ENCODE data around the gene EIF3J.

The EIF3J gene

GRCh38 chr15:44532689-44533088, 4.3 kb upstream of the EIF3J start:
- no peak overlapping the region for H3K27ac ChIP-seq
- TF ChIP-seq CTCF (conservative IDR thresholded peaks at IDR 0.05) (peak; percentile 61), ZFX (IDR thresholded peaks at IDR 0.05) (no peak)

GRCh38 chr15:44535092-44535491, 1.9 kb upstream of the EIF3J start:
- peak overlapping the region; percentile 98; the same call in 1 of the 2 replicates for H3K27ac ChIP-seq
- TF ChIP-seq CTCF (conservative IDR thresholded peaks at IDR 0.05), result no peak
- no peak for TF ChIP-seq ZFX (IDR thresholded peaks at IDR 0.05)

- TF ChIP-seq CTCF (conservative IDR thresholded peaks at IDR 0.05), result no peak
- no peak for TF ChIP-seq ZFX (IDR thresholded peaks at IDR 0.05)
- H3K27ac ChIP-seq, result peak overlapping the region; percentile 98
These were observed 1.2 kb upstream of the EIF3J start for GRCh38 chr15:44535523-44536301.

- peak overlapping the region; percentile 98 for H3K27ac ChIP-seq
- TF ChIP-seq ZFX (IDR thresholded peaks at IDR 0.05), result no peak
- TF ChIP-seq CTCF (conservative IDR thresholded peaks at IDR 0.05), result peak; percentile 60
These were observed 515 bp upstream of the EIF3J start for GRCh38 chr15:44536302-44536961.

- TF ChIP-seq ZFX (IDR thresholded peaks at IDR 0.05) (0 out of 2 replicates have a peak, but pooled peaks have one; percentile 34), CTCF (conservative IDR thresholded peaks at IDR 0.05) (peak; percentile 11; the same call in 1 of the 2 replicates)
- H3K27ac ChIP-seq, result peak overlapping the region; percentile 98
These were observed 841 bp downstream of the EIF3J start for GRCh38 chr15:44537735-44538240.

GRCh38 chr15:44541282-44541958, 4.5 kb downstream of the EIF3J start:
- TF ChIP-seq CTCF (conservative IDR thresholded peaks at IDR 0.05) (no peak), ZFX (IDR thresholded peaks at IDR 0.05) (no peak)
- H3K27ac ChIP-seq, result no peak overlapping the region

Measured in C4-2B (cell line).